ENCODE measurements around the gene SCARB2. TPM values are rescaled to one million over a fixed set of nuclear protein-coding genes. Genes with fewer than 3 reads are reported as not detected.

SCARB2 gene
- polyA plus RNA-seq, 1 experiment: 65.3 TPM

DNA sequence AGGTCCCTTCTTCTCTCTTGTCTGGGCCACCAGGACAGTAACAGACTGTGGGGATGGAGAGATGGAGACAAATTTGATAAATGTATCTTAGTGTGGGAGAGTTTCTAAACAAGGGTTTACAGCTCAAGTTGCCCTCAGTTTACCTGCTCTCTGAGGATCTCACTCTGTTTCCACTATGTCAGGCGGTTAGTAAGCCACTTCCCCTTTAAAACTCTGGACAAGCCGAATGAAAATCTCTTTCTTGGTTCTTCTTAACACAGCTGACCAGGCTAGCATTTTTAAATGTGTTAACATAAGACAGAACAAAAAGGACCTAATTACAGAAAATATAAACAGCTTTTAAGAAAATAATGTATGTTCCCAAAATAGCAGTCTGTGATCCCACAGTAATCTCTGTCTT is 2.9 kb upstream of the SCARB2 start:
- Histone ChIP-seq H3K4me3 (ENCODE audit: low read depth, low read length) (no peak overlapping the region), H3K36me3 (ENCODE audit: control insufficient read depth, insufficient read depth, low read length) (no peaks in the 10 kb centered on the region), H3K27me3 (ENCODE audit: control insufficient read depth, insufficient read depth, low read length) (no peaks in the 10 kb centered on the region)
- POLR2A ChIA-PET: no interaction called here
- no peak for DNase-seq (ENCODE audit: low read depth)
- CTCF ChIA-PET: interaction anchor here (2.0 kb wide), 1 partner anchor 9 kb away, joined by 6 read pairs; no protein-coding TSS in a partner anchor
- TF ChIP-seq, protein P1, sequence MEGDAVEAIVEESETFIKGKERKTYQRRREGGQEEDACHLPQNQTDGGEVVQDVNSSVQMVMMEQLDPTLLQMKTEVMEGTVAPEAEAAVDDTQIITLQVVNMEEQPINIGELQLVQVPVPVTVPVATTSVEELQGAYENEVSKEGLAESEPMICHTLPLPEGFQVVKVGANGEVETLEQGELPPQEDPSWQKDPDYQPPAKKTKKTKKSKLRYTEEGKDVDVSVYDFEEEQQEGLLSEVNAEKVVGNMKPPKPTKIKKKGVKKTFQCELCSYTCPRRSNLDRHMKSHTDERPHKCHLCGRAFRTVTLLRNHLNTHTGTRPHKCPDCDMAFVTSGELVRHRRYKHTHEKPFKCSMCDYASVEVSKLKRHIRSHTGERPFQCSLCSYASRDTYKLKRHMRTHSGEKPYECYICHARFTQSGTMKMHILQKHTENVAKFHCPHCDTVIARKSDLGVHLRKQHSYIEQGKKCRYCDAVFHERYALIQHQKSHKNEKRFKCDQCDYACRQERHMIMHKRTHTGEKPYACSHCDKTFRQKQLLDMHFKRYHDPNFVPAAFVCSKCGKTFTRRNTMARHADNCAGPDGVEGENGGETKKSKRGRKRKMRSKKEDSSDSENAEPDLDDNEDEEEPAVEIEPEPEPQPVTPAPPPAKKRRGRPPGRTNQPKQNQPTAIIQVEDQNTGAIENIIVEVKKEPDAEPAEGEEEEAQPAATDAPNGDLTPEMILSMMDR (IDR thresholded peaks at IDR 0.05; ENCODE audit: insufficient read depth, low read depth, low read length): no peak

DNA sequence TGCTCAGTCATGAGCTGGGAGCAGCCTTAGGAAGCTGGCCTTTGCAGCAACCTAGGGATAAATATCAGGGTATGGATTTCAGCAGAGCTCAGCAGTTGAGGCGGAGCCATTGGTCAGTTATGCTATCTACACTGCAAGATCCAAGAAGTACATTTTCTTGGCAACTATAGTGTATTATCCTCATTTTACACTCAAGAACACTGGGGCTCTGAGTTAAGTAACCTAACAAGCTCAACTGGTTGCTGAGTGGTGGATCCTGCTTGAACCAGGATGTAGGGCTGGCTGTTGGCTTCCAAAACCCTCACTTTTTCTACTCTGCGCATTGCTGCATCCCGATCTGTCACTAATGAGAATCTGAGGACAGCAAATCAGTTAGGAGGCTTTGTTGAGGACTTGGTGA is 1.5 kb upstream of the SCARB2 start:
- H3K4me3 ChIP-seq (ENCODE audit: low read depth, low read length): no peak overlapping the region
- H3K36me3 ChIP-seq (ENCODE audit: control insufficient read depth, insufficient read depth, low read length): no peaks in the 10 kb centered on the region
- no peaks in the 10 kb centered on the region for H3K27me3 ChIP-seq (ENCODE audit: control insufficient read depth, insufficient read depth, low read length)
- DNase-seq (ENCODE audit: low read depth): no peak
- TF ChIP-seq, protein P1 (IDR thresholded peaks at IDR 0.05; ENCODE audit: insufficient read depth, low read depth, low read length): no peak
- ChIA-PET CTCF (interaction anchor here (0.9 to 2.3 kb wide), 3 partner anchors 10 to 35 kb away, joined by 3 to 6 read pairs (median 6); no protein-coding TSS in a partner anchor), POLR2A (no interaction called here)

DNA sequence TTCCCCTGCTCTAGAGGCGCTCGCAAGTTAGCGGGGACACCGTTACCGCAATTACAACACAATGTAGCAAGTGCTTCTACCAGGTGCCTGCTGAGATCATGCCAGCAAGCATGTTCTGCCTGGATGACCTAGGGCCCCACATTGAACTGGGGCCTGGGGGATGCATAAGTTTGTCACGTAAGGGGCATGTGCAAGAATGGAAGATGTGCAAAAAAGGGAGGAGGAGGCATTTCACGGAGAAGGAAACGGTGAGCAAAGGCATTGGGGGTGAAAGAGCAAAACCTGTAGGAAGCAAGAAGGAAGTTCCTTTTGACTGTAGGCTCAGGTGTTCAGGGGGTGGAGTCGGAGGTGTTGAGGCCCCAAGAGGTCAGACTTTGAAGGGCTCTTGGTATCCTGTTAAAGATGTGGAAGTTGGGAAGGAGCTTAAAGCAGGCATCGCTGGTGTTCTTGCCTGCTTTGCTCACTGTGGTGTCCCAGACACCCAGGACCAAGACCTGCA is 602 bp upstream of the SCARB2 start:
- Histone ChIP-seq H3K36me3 (ENCODE audit: control insufficient read depth, insufficient read depth, low read length) (no peaks in the 10 kb centered on the region), H3K27me3 (ENCODE audit: control insufficient read depth, insufficient read depth, low read length) (no peaks in the 10 kb centered on the region), H3K4me3 (ENCODE audit: low read depth, low read length) (peak overlapping the region; percentile 45)
- no peak for DNase-seq (ENCODE audit: low read depth)
- ChIA-PET POLR2A (no interaction called here), CTCF (interaction anchor here (0.6 to 4.3 kb wide), 4 partner anchors 16 to 34 kb away, joined by 3 to 17 read pairs (median 4); no protein-coding TSS in a partner anchor)
- TF ChIP-seq, protein P1 (IDR thresholded peaks at IDR 0.05; ENCODE audit: insufficient read depth, low read depth, low read length): no peak

DNA sequence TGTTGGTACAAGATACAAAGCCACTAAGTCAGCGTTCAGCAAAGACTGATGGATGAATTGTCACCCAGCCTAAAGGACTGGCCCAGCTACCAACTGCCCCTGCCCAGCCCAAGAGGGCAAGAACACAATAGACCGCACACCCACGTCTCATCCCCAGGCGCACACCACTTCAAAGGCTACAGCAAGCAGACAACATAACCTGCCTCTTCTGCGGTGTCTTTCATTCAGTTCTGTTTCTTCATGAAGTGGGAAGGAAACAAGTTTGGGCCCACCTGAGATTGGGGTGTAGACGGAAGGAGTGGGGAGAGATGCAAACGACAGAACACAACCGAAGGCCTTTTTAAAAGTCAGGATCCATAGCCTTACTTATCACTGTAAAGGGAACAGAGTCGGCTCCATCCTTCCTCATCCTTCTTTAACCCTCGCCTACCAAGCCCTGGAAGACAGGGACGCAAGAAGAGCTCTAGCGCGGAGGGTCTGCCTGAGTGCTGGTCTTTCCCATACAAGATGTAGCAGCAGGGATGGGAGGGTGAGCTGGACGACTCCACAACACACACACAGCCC is 691 bp downstream of the SCARB2 start:
- Histone ChIP-seq H3K27me3 (ENCODE audit: control insufficient read depth, insufficient read depth, low read length) (no peaks in the 10 kb centered on the region), H3K4me3 (ENCODE audit: low read depth, low read length) (peak overlapping the region; percentile 82), H3K36me3 (ENCODE audit: control insufficient read depth, insufficient read depth, low read length) (no peaks in the 10 kb centered on the region)
- no peak for DNase-seq (ENCODE audit: low read depth)
- TF ChIP-seq, protein P1 (IDR thresholded peaks at IDR 0.05; ENCODE audit: insufficient read depth, low read depth, low read length): no peak
- ChIA-PET CTCF (interaction anchor here (4.3 kb wide), 1 partner anchor 33 kb away, joined by 17 read pairs; no protein-coding TSS in a partner anchor), POLR2A (no interaction called here)

DNA sequence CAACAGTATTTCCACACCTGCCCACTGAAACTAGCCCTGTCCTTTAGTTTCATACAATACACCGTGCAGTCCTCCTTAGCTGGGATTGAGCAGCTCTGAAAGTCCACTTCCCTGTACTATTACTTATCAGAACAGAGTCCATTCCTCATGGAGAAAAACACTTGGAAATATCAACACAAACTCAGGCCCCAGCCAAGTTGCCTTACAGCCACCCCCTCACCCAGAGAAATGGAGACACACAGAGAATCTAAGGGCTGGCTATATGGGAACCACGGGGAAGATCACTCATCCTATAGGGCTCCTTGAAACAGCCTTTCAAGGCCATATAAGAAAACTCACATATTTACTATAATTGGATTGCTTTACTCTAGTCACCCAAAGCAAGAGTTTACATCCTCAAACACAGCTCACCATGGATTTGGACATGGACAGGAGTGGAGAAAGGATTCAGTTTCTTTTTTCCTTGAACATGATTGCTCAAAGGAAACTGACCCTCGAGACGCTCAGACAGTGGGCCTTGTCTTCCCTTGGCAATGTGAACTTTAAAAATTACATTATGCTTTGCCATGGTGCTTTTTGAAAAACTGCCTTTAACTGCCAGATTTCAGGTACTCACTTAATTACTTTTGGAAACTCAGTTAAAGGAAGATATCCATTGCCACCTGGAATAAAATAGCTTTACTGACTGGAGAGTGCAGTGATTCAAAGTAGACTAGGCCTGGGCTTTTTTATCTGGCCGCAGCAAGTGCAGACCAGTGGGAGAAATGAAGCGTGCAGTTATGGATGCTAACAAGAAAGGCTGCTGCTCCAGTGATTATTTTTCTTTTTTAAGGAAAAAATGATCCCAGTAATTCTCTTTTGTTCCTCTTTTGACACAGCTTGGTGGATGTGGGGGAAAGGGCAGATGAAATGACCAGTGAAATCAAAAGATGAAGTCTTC is 1.6 kb downstream of the SCARB2 start:
- Histone ChIP-seq H3K36me3 (ENCODE audit: control insufficient read depth, insufficient read depth, low read length) (no peaks in the 10 kb centered on the region), H3K27me3 (ENCODE audit: control insufficient read depth, insufficient read depth, low read length) (no peaks in the 10 kb centered on the region), H3K4me3 (ENCODE audit: low read depth, low read length) (peak overlapping the region; percentile 82)
- CTCF ChIA-PET: interaction anchor here (0.7 to 4.3 kb wide), 3 partner anchors 13 to 32 kb away, joined by 3 to 17 read pairs (median 4); no protein-coding TSS in a partner anchor
- TF ChIP-seq, protein P1 (IDR thresholded peaks at IDR 0.05; ENCODE audit: insufficient read depth, low read depth, low read length): no peak
- DNase-seq (ENCODE audit: low read depth): no peak
- POLR2A ChIA-PET: no interaction called here

All from BJ (cell line).